ENCODE data around the gene PLA2G15. TPM values are rescaled to one million over a fixed set of nuclear protein-coding genes. Genes with fewer than 3 reads are reported as not detected.

The PLA2G15 gene
- total RNA-seq, 4 donors from 2014 or later = 4.5 to 18.0 (median 11.7) TPM

- H3K36me3 ChIP-seq = peaks cover 0 to 42% of the 10 kb centered on the region in 2 donors
- no peak overlapping the region for H3K4me3 ChIP-seq
- H3K4me1 ChIP-seq = peaks cover 0 to 40% (median 5%) of the 10 kb centered on the region in 3 donors
- WGBS, 2 donors (ENCODE audit: low coverage in 1 of 2) = 100% methylated on average over 1 of the region's 26 CpGs; no CpG with 5 or more reads in 1 of the 2 donors
- H3K9me3 ChIP-seq = no peaks in the 10 kb centered on the region
- H3K27ac ChIP-seq = no peak overlapping the region
- TF ChIP-seq CTCF (IDR thresholded peaks at IDR 0.05) (no peak), POLR2A (IDR thresholded peaks at IDR 0.05) (no peak), EP300 (IDR thresholded peaks at IDR 0.05) (no peak), POLR2AphosphoS5 (IDR thresholded peaks at IDR 0.05) (no peak)
- ATAC-seq = no peak
- H3K27me3 ChIP-seq = no peaks in the 10 kb centered on the region
Measured at GRCh38 chr16:68231384-68232136, 13.6 kb upstream of the PLA2G15 start.

GRCh38 chr16:68232335-68232734 lies 12.8 kb upstream of the PLA2G15 start:
- no peak overlapping the region for H3K27ac ChIP-seq
- no peak overlapping the region for H3K4me3 ChIP-seq
- no peak for ATAC-seq
- H3K36me3 ChIP-seq = peaks cover 0 to 37% of the 10 kb centered on the region in 2 donors
- TF ChIP-seq POLR2A (IDR thresholded peaks at IDR 0.05) (no peak), POLR2AphosphoS5 (IDR thresholded peaks at IDR 0.05) (no peak), EP300 (IDR thresholded peaks at IDR 0.05) (no peak), CTCF (IDR thresholded peaks at IDR 0.05) (no peak)
- H3K4me1 ChIP-seq = peaks cover 0 to 46% (median 8%) of the 10 kb centered on the region in 3 donors
- WGBS, 2 donors (ENCODE audit: low coverage in 1 of 2) = 70% methylated on average over 2 of the region's 16 CpGs; no CpG with 5 or more reads in 1 of the 2 donors
- H3K9me3 ChIP-seq = no peaks in the 10 kb centered on the region
- H3K27me3 ChIP-seq = no peaks in the 10 kb centered on the region

GRCh38 chr16:68233085-68233834 lies 11.9 kb upstream of the PLA2G15 start:
- peak overlapping the region in 1 of 4 donors; percentile 6 for H3K27ac ChIP-seq
- peaks cover 0 to 45% (median 13%) of the 10 kb centered on the region in 3 donors for H3K4me1 ChIP-seq
- H3K27me3 ChIP-seq = no peaks in the 10 kb centered on the region
- ATAC-seq = no peak
- no peaks in the 10 kb centered on the region for H3K9me3 ChIP-seq
- no peak overlapping the region for H3K4me3 ChIP-seq
- peaks cover 0 to 30% of the 10 kb centered on the region in 2 donors for H3K36me3 ChIP-seq
- no peak for TF ChIP-seq CTCF (IDR thresholded peaks at IDR 0.05)
- TF ChIP-seq POLR2A (IDR thresholded peaks at IDR 0.05) = no peak
- no peak for TF ChIP-seq EP300 (IDR thresholded peaks at IDR 0.05)
- TF ChIP-seq POLR2AphosphoS5 (IDR thresholded peaks at IDR 0.05) = no peak
- 63 to 76% methylated on average over 3 of the region's 5 CpGs for WGBS, 2 donors (ENCODE audit: low coverage in 1 of 2)

- no peak for ATAC-seq
- WGBS, 2 donors (ENCODE audit: low coverage in 1 of 2) = no CpG with 5 or more reads among the region's 8 CpGs
- H3K9me3 ChIP-seq = no peaks in the 10 kb centered on the region
- peaks cover 0 to 45% (median 14%) of the 10 kb centered on the region in 3 donors for H3K4me1 ChIP-seq
- peak overlapping the region in 2 of 4 donors; percentile 6 to 86 for H3K27ac ChIP-seq
- TF ChIP-seq CTCF (IDR thresholded peaks at IDR 0.05) = no peak
- no peak for TF ChIP-seq POLR2A (IDR thresholded peaks at IDR 0.05)
- no peak for TF ChIP-seq POLR2AphosphoS5 (IDR thresholded peaks at IDR 0.05)
- no peak for TF ChIP-seq EP300 (IDR thresholded peaks at IDR 0.05)
- peaks cover 0 to 28% of the 10 kb centered on the region in 2 donors for H3K36me3 ChIP-seq
- no peak overlapping the region for H3K4me3 ChIP-seq
- H3K27me3 ChIP-seq = no peaks in the 10 kb centered on the region
Measured at GRCh38 chr16:68233835-68234187, 11.4 kb upstream of the PLA2G15 start.

All from gastroesophageal sphincter (tissue), 4 donors.